ENCODE data around the gene SRSF3. TPM values are rescaled to one million over a fixed set of nuclear protein-coding genes. Genes with fewer than 3 reads are reported as not detected.

The SRSF3 gene
- total and polyA plus RNA-seq, 9 of the 15 experiments (the other 6 are each of a cell fraction or from before 2014, with no cell fraction given) = 337 to 1,200 (median 518) TPM

GRCh38 chr6:36546920-36547645 is 47.1 kb upstream of the SRSF3 start, which contains the start of gene STK38 (continued):
- TF ChIP-seq HNRNPL (IDR thresholded peaks at IDR 0.05; ENCODE audit: low read depth, low read length) = no peak
- TF ChIP-seq KDM4B (IDR thresholded peaks at IDR 0.05; ENCODE audit: borderline replicate concordance in 2 of 2, low read depth in 1 of 2) = no peak
- TF ChIP-seq BMI1 (IDR thresholded peaks at IDR 0.05; ENCODE audit: low read length) = no peak
- TF ChIP-seq ZMIZ1 (IDR thresholded peaks at IDR 0.05; ENCODE audit: low read depth in 2 of 2, low read length in 2 of 2) = no peak
- peak; percentile 77; the same call in 1 of the 2 replicates for TF ChIP-seq ZNF511 (CRISPR knock-in tag; IDR thresholded peaks at IDR 0.05)
- TF ChIP-seq IFI16 (CRISPR knock-in tag; IDR thresholded peaks at IDR 0.05) = no peak
- no peak for TF ChIP-seq ZBTB1 (CRISPR knock-in tag; IDR thresholded peaks at IDR 0.05; ENCODE audit: borderline replicate concordance, low read depth)
- no peak for TF ChIP-seq RBM22 (IDR thresholded peaks at IDR 0.05; ENCODE audit: low read depth, low read length, poor library complexity, severe bottlenecking)
- no peak for TF ChIP-seq FOXA3 (CRISPR knock-in tag; conservative IDR thresholded peaks at IDR 0.05 in 1 of 2, IDR thresholded peaks at IDR 0.05 in 1 of 2)
- TF ChIP-seq NFIX (CRISPR knock-in tag; IDR thresholded peaks at IDR 0.05; ENCODE audit: low read depth) = no peak
- TF ChIP-seq RBM17 (IDR thresholded peaks at IDR 0.05; ENCODE audit: borderline replicate concordance, low read depth, low read length) = no peak
- TF ChIP-seq ZNF766 (CRISPR knock-in tag; conservative IDR thresholded peaks at IDR 0.05) = no peak
- peak; percentile 71 for TF ChIP-seq EHMT2 (IDR thresholded peaks at IDR 0.05)
- TF ChIP-seq ZFP36 (IDR thresholded peaks at IDR 0.05; ENCODE audit: low read depth, low read length, partially characterized antibody) = no peak
- no peak for TF ChIP-seq PPARD (CRISPR knock-in tag; IDR thresholded peaks at IDR 0.05)
- TF ChIP-seq CREB1 (IDR thresholded peaks at IDR 0.05) = no peak
- TF ChIP-seq CREB1 (CRISPR knock-in tag; IDR thresholded peaks at IDR 0.05) = no peak
- TF ChIP-seq FOXA1 (IDR thresholded peaks at IDR 0.05; ENCODE audit: borderline replicate concordance) = no peak
- no peak for TF ChIP-seq CEBPG (CRISPR knock-in tag; IDR thresholded peaks at IDR 0.05)
- no peak for TF ChIP-seq CEBPG (tag; conservative IDR thresholded peaks at IDR 0.05 in 1 of 2, IDR thresholded peaks at IDR 0.05 in 1 of 2)
- no peak for TF ChIP-seq ZNF77 (CRISPR knock-in tag; IDR thresholded peaks at IDR 0.05)
- TF ChIP-seq HMG20A (CRISPR knock-in tag; conservative IDR thresholded peaks at IDR 0.05) = no peak
